GM12875 (cell line): ENCODE results near the gene SNAI1.

Source experiments
- H3K4me3 ChIP-seq: one replicate; pipeline ENCODE4 v1.5.1; 2011; ENCODE audit warnings: low read depth, low read length, control low read depth
- CTCF ChIP-seq: IDR thresholded peaks from 2 replicates; pipeline ENCODE4 v1.5.1; 2011; ENCODE audit warnings: low read depth, mild to moderate bottlenecking, control low read depth, inconsistent platforms, low read length, moderate library complexity, borderline replicate concordance; ENCODE audit not compliant: insufficient read depth

The SNAI1 gene

GRCh38 chr20:50034567-50035180 lies 51.9 kb downstream of the SNAI1 start:
- TF ChIP-seq CTCF, result no peak

GRCh38 chr20:50036703-50037102 lies 53.9 kb downstream of the SNAI1 start:
- TF ChIP-seq CTCF, result no peak
- H3K4me3 ChIP-seq, result no peak overlapping the region

More at GRCh38 chr20:50034567-50035180, 51.9 kb downstream of the SNAI1 start:
- H3K4me3 ChIP-seq, result no peak overlapping the region

- H3K4me3 ChIP-seq, result no peak overlapping the region
- TF ChIP-seq CTCF, result no peak
Observed at GRCh38 chr20:50037123-50037522, 54.3 kb downstream of the SNAI1 start.

- no peak overlapping the region for H3K4me3 ChIP-seq
- no peak for TF ChIP-seq CTCF
Observed at GRCh38 chr20:50037575-50037974, 54.8 kb downstream of the SNAI1 start.

GRCh38 chr20:50038169-50038568 lies 55.4 kb downstream of the SNAI1 start:
- no peak for TF ChIP-seq CTCF
- H3K4me3 ChIP-seq, result no peak overlapping the region
